ENCODE data around the gene NOTCH3. TPM values are rescaled to one million over a fixed set of nuclear protein-coding genes. Genes with fewer than 3 reads are reported as not detected.

NOTCH3 gene
- total RNA-seq, 1 donor from 2014 or later, result 162 TPM

DNA sequence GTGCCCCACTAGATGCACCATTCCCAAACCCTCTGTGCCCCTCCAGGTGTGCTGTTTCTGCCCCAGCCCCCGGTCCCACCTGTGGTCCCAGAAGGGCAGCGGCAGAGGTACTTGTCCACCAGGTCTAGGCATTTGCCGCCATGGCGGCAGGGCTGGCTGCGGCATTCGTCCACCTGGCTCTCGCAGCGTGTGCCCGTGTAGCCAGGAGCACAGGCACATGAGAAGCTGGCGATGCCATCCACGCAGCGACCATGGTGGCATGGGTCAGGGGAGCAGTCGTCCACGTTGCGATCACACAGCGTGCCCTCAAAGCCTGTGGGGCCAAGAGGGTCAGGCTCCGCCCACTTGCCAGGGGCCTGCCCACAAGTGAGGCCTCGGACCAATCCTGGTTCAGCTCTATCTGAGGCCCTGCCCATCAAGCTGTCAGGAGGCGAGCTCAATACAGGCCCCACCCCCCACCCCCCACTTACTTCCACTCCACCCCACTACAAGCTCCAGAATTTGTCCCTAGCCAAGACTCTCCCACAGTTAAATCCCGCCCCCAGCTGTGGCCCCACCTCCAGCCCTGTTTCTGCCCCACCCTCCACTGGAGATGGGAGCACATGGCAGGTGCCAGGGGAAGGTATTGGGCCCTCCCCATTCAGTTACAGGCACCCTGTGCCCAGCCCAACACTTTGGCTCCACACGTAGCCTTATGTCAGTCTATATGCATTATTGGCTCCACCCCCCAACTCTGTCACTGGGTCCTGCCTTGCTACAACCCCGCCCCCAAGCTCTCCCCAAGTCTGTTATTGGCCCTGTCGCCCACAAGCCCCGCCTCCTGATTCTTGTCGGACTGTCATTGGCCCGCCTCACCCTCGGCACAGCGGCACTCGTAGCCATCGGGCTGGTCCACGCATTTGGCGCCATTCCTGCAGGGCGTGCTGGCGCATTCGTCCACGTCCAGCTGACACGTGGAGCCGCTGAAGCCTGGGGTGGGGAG lies 13.5 kb downstream of the NOTCH3 start:
- peaks cover 39% of the 10 kb centered on the region for H3K36me3 Mint-ChIP-seq (ENCODE audit: low read depth, unreplicated experiment)
- H2AFZ ChIP-seq (ENCODE audit: low read depth, low read length), result no peak overlapping the region
- H3K27me3 ChIP-seq (ENCODE audit: insufficient read depth, low read length), result no peaks in the 10 kb centered on the region
- H3K9me3 Mint-ChIP-seq (ENCODE audit: unreplicated experiment), result no peaks in the 10 kb centered on the region
- no peak overlapping the region for H3K4me2 ChIP-seq (ENCODE audit: low read length)
- no peaks in the 10 kb centered on the region for H3K9me3 ChIP-seq (ENCODE audit: insufficient read depth, low read depth, low read length)
- no peaks in the 10 kb centered on the region for H3K4me1 ChIP-seq (ENCODE audit: insufficient read depth, low read length)
- H3K4me1 Mint-ChIP-seq (ENCODE audit: low read depth, unreplicated experiment), result no peaks in the 10 kb centered on the region
- H3K27me3 Mint-ChIP-seq (ENCODE audit: low read depth, unreplicated experiment), result no peaks in the 10 kb centered on the region
- DNase-seq (ENCODE audit: low read depth) (no peak), FAIRE-seq (no peak)
- peaks cover 10% of the 10 kb centered on the region for H3K36me3 ChIP-seq (ENCODE audit: insufficient read depth, low read length)
- H3K4me3 Mint-ChIP-seq (ENCODE audit: unreplicated experiment), result no peak overlapping the region
- H4K20me1 ChIP-seq (ENCODE audit: insufficient read depth, low read length), result peaks cover 16% of the 10 kb centered on the region
- TF ChIP-seq, protein P1, sequence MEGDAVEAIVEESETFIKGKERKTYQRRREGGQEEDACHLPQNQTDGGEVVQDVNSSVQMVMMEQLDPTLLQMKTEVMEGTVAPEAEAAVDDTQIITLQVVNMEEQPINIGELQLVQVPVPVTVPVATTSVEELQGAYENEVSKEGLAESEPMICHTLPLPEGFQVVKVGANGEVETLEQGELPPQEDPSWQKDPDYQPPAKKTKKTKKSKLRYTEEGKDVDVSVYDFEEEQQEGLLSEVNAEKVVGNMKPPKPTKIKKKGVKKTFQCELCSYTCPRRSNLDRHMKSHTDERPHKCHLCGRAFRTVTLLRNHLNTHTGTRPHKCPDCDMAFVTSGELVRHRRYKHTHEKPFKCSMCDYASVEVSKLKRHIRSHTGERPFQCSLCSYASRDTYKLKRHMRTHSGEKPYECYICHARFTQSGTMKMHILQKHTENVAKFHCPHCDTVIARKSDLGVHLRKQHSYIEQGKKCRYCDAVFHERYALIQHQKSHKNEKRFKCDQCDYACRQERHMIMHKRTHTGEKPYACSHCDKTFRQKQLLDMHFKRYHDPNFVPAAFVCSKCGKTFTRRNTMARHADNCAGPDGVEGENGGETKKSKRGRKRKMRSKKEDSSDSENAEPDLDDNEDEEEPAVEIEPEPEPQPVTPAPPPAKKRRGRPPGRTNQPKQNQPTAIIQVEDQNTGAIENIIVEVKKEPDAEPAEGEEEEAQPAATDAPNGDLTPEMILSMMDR (IDR thresholded peaks at IDR 0.05; ENCODE audit: insufficient read depth, low read depth, low read length), result no peak
- no peak for TF ChIP-seq EZH2 (IDR thresholded peaks at IDR 0.05; ENCODE audit: insufficient read depth, low read length)
- H3K4me3 ChIP-seq (ENCODE audit: insufficient read depth, low read depth, low read length), result no peak overlapping the region
- H3K9ac ChIP-seq (ENCODE audit: low read length), result no peak overlapping the region
- H3K27ac Mint-ChIP-seq (ENCODE audit: unreplicated experiment), result no peak overlapping the region
- H3K79me2 ChIP-seq (ENCODE audit: insufficient read depth, low read length), result no peaks in the 10 kb centered on the region
- H3K27ac ChIP-seq (ENCODE audit: low read depth, low read length), result no peak overlapping the region

DNA sequence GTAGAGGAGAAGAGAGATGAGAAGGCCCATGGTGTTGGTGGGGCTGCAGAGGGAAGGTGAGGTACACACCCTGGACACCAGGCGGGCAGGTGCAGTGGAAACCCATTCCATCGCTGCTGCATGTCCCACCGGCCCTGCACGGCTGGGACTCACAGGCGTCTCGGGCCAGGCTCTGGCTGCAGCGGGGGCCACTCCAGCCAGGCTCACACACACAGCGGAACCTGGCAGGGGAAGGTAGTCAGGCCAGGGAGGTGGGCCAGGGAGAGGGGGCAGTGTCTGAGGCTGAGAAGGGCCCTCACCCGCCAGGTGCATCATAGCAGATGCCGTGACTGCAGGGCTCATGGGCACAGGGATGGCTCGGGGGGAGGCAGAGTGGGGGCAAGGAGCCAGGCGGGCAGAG lies 15.6 kb downstream of the NOTCH3 start:
- FAIRE-seq (no peak), DNase-seq (ENCODE audit: low read depth) (no peak)
- Mint-ChIP-seq H3K27me3 (ENCODE audit: low read depth, unreplicated experiment) (no peaks in the 10 kb centered on the region), H3K4me3 (ENCODE audit: unreplicated experiment) (no peak overlapping the region), H3K36me3 (ENCODE audit: low read depth, unreplicated experiment) (peaks cover 32% of the 10 kb centered on the region), H3K4me1 (ENCODE audit: low read depth, unreplicated experiment) (no peaks in the 10 kb centered on the region), H3K9me3 (ENCODE audit: unreplicated experiment) (no peaks in the 10 kb centered on the region), H3K27ac (ENCODE audit: unreplicated experiment) (no peak overlapping the region)
- Histone ChIP-seq H3K9me3 (ENCODE audit: insufficient read depth, low read depth, low read length) (no peaks in the 10 kb centered on the region), H3K27me3 (ENCODE audit: insufficient read depth, low read length) (no peaks in the 10 kb centered on the region), H3K4me2 (ENCODE audit: low read length) (no peak overlapping the region), H3K79me2 (ENCODE audit: insufficient read depth, low read length) (no peaks in the 10 kb centered on the region), H3K4me1 (ENCODE audit: insufficient read depth, low read length) (no peaks in the 10 kb centered on the region), H3K27ac (ENCODE audit: low read depth, low read length) (no peak overlapping the region), H3K9ac (ENCODE audit: low read length) (no peak overlapping the region), H2AFZ (ENCODE audit: low read depth, low read length) (no peak overlapping the region), H4K20me1 (ENCODE audit: insufficient read depth, low read length) (peaks cover 21% of the 10 kb centered on the region), H3K4me3 (ENCODE audit: insufficient read depth, low read depth, low read length) (no peak overlapping the region), H3K36me3 (ENCODE audit: insufficient read depth, low read length) (peaks cover 10% of the 10 kb centered on the region)
- TF ChIP-seq EZH2 (IDR thresholded peaks at IDR 0.05; ENCODE audit: insufficient read depth, low read length), result no peak
- TF ChIP-seq, protein P1 (IDR thresholded peaks at IDR 0.05; ENCODE audit: insufficient read depth, low read depth, low read length), result no peak

DNA sequence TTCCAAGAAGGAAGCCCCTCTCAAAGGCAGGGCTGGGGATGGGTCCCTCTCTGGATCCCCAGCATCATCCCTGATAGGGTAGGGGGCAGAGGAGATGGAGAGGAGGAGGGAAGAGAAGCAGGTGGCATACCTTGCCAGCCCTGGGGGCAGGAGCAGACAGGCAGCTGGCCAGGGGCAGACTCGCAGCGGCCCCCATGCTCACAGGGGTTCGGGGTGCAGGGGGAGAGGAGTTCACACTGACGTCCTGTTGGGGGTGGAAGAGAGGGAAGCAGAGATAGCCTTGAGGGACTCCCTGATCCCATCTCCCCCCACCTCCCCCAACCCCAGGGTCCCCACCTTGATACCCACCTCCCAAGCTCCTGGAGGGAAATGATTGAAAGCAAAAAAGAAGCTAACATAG lies 16.0 kb downstream of the NOTCH3 start:
- TF ChIP-seq EZH2 (IDR thresholded peaks at IDR 0.05; ENCODE audit: insufficient read depth, low read length), result no peak
- TF ChIP-seq, protein P1 (IDR thresholded peaks at IDR 0.05; ENCODE audit: insufficient read depth, low read depth, low read length), result no peak
- H3K36me3 Mint-ChIP-seq (ENCODE audit: low read depth, unreplicated experiment), result peaks cover 34% of the 10 kb centered on the region
- no peaks in the 10 kb centered on the region for H3K9me3 ChIP-seq (ENCODE audit: insufficient read depth, low read depth, low read length)
- no peaks in the 10 kb centered on the region for H3K27me3 Mint-ChIP-seq (ENCODE audit: low read depth, unreplicated experiment)
- H3K4me1 Mint-ChIP-seq (ENCODE audit: low read depth, unreplicated experiment), result no peaks in the 10 kb centered on the region
- no peak overlapping the region for H2AFZ ChIP-seq (ENCODE audit: low read depth, low read length)
- FAIRE-seq (no peak), DNase-seq (ENCODE audit: low read depth) (no peak)
- H3K36me3 ChIP-seq (ENCODE audit: insufficient read depth, low read length), result peaks cover 10% of the 10 kb centered on the region
- H3K9ac ChIP-seq (ENCODE audit: low read length), result no peak overlapping the region
- no peak overlapping the region for H3K4me3 ChIP-seq (ENCODE audit: insufficient read depth, low read depth, low read length)
- no peaks in the 10 kb centered on the region for H3K27me3 ChIP-seq (ENCODE audit: insufficient read depth, low read length)
- H3K4me2 ChIP-seq (ENCODE audit: low read length), result no peak overlapping the region
- H3K79me2 ChIP-seq (ENCODE audit: insufficient read depth, low read length), result no peaks in the 10 kb centered on the region
- H3K9me3 Mint-ChIP-seq (ENCODE audit: unreplicated experiment), result no peaks in the 10 kb centered on the region
- H4K20me1 ChIP-seq (ENCODE audit: insufficient read depth, low read length), result peaks cover 25% of the 10 kb centered on the region
- H3K4me3 Mint-ChIP-seq (ENCODE audit: unreplicated experiment), result no peak overlapping the region
- no peaks in the 10 kb centered on the region for H3K4me1 ChIP-seq (ENCODE audit: insufficient read depth, low read length)
- no peak overlapping the region for H3K27ac ChIP-seq (ENCODE audit: low read depth, low read length)
- H3K27ac Mint-ChIP-seq (ENCODE audit: unreplicated experiment), result no peak overlapping the region

Measured in astrocyte (in vitro differentiated cells and primary cell).